Measurements from ENCODE around the gene DNAJB11.
A peak's percentile ranks its signal among the peaks of the same experiment; 100 is the strongest.
"Not testable (repeated sequence)": the region's sequence is repeated elsewhere in the genome, so short reads cannot be mapped to it uniquely, and the experiment has no call there.

Gene DNAJB11

GRCh38 chr3:186570096-186570940 is at the start of gene DNAJB11:
Gene DNAJB11, plus strand, starts transcription at chr3:186570720. Its CDS starts 178 bp downstream, at chr3:186570898.
- DNase-seq (ENCODE audit: low spot score): peak; percentile 100

- peak; percentile 37 for DNase-seq (ENCODE audit: low spot score)
Observed at GRCh38 chr3:186520957-186521842, 49.3 kb upstream of the DNAJB11 start.

GRCh38 chr3:186523022-186523421 is 47.5 kb upstream of the DNAJB11 start:
- no peak for DNase-seq (ENCODE audit: low spot score)

- no peak for DNase-seq (ENCODE audit: low spot score)
Observed at GRCh38 chr3:186523434-186523833, 47.1 kb upstream of the DNAJB11 start.

- no peak for DNase-seq (ENCODE audit: low spot score)
Observed at GRCh38 chr3:186524616-186525015, 45.9 kb upstream of the DNAJB11 start.

GRCh38 chr3:186525369-186526255 is 44.9 kb upstream of the DNAJB11 start:
- DNase-seq (ENCODE audit: low spot score): no peak

GRCh38 chr3:186526256-186526606 is 44.3 kb upstream of the DNAJB11 start:
- no peak for DNase-seq (ENCODE audit: low spot score)

- no peak for DNase-seq (ENCODE audit: low spot score)
Observed at GRCh38 chr3:186529201-186529999, 41.1 kb upstream of the DNAJB11 start.

GRCh38 chr3:186530415-186530814 is 40.1 kb upstream of the DNAJB11 start:
- DNase-seq (ENCODE audit: low spot score): no peak

GRCh38 chr3:186531694-186532093 is 38.8 kb upstream of the DNAJB11 start:
- not testable (repeated sequence) for DNase-seq (ENCODE audit: low spot score)

GRCh38 chr3:186532598-186533072 is 37.9 kb upstream of the DNAJB11 start:
- DNase-seq (ENCODE audit: low spot score): peak; percentile 58

GRCh38 chr3:186534113-186534669 is 36.3 kb upstream of the DNAJB11 start:
- no peak for DNase-seq (ENCODE audit: low spot score)

GRCh38 chr3:186536883-186537844 is 33.4 kb upstream of the DNAJB11 start:
- DNase-seq (ENCODE audit: low spot score): no peak

GRCh38 chr3:186538779-186539178 is 31.7 kb upstream of the DNAJB11 start:
- DNase-seq (ENCODE audit: low spot score): no peak

- peak; percentile 84 for DNase-seq (ENCODE audit: low spot score)
Observed at GRCh38 chr3:186540221-186540834, 30.2 kb upstream of the DNAJB11 start.

- peak; percentile 63 for DNase-seq (ENCODE audit: low spot score)
Observed at GRCh38 chr3:186540835-186541226, 29.7 kb upstream of the DNAJB11 start.

- no peak for DNase-seq (ENCODE audit: low spot score)
Observed at GRCh38 chr3:186544281-186544680, 26.2 kb upstream of the DNAJB11 start, which contains the start of gene CRYGS. Gene CRYGS, minus strand, starts transcription at chr3:186544380. Its CDS starts 54 bp downstream, at chr3:186544326.

GRCh38 chr3:186549497-186549896 is 21.0 kb upstream of the DNAJB11 start:
- no peak for DNase-seq (ENCODE audit: low spot score)

GRCh38 chr3:186551387-186551786 is 19.1 kb upstream of the DNAJB11 start:
- DNase-seq (ENCODE audit: low spot score): no peak

Measured in kidney tubule cell (primary cell).